ENCODE results near the gene CNTLN. TPM values are rescaled to one million over a fixed set of nuclear protein-coding genes. Genes with fewer than 3 reads are reported as not detected.

Gene CNTLN
- total and polyA plus RNA-seq, 2 of the 8 experiments (the other 6 are each of a cell fraction or from before 2014, with no cell fraction given) = 4.8 to 10.8 TPM

- TF ChIP-seq CHD1 (IDR thresholded peaks at IDR 0.05; ENCODE audit: low read depth, low read length) = no peak
Observed at GRCh38 chr9:17159469-17159868, 24.6 kb downstream of the CNTLN start (continued).

GRCh38 chr9:17160327-17160726 lies 25.5 kb downstream of the CNTLN start:
- Histone ChIP-seq H3K4me3 (ENCODE audit: extremely low read depth in 1 of 4, insufficient read depth in 2 of 4, low read depth in 3 of 4, low read length in 4 of 4) (no peak overlapping the region), H3K79me1 (ENCODE audit: low read depth, low read length) (no peaks in the 10 kb centered on the region), H4K91ac (replicated peaks; ENCODE audit: insufficient read length, low read length) (no peak overlapping the region), H2AFZ (ENCODE audit: low read length) (no peak overlapping the region), H3K27ac (ENCODE audit: low read depth, low read length) (no peak overlapping the region), H3K4me1 (replicated peaks in 1 of 4; ENCODE audit: control insufficient read depth in 3 of 4, insufficient read depth in 4 of 4, low read length in 3 of 4) (peaks cover 0 to 4% (median 1%) of the 10 kb centered on the region in 4 experiments; a peak in 2 of 7 replicates), H2AK5ac (ENCODE audit: low read depth, low read length) (no peak overlapping the region), H3K14ac (ENCODE audit: insufficient read length) (no peak overlapping the region), H2BK5ac (ENCODE audit: low read depth, low read length) (no peak overlapping the region), H4K5ac (ENCODE audit: insufficient read length, low read depth, low read length) (no peak overlapping the region), H4K8ac (ENCODE audit: extremely low read depth, insufficient read depth, low read length) (no peak overlapping the region), H2BK20ac (ENCODE audit: low read length) (no peak overlapping the region), H3K18ac (ENCODE audit: extremely low read depth, low read length) (no peak overlapping the region), H3K36me3 (ENCODE audit: control insufficient read depth in 2 of 4, insufficient read depth in 4 of 4, low read length in 3 of 4) (peaks cover 0 to 4% (median under 1%) of the 10 kb centered on the region in 4 experiments; a peak in 1 of 8 replicates), H3K27me3 (replicated peaks in 1 of 4; ENCODE audit: control insufficient read depth in 3 of 4, extremely low read depth in 1 of 4, insufficient read depth in 3 of 4, low read length in 3 of 4) (no peaks in the 10 kb centered on the region), H2BK12ac (ENCODE audit: low read depth, low read length) (no peak overlapping the region), H3K9me3 (ENCODE audit: insufficient read depth in 2 of 2, low read depth in 1 of 2, low read length in 1 of 2) (0 out of 4 replicates have a peak, but pooled peaks cover 0 to 1% of the 10 kb centered on the region in 2 experiments), H4K20me1 (replicated peaks in 1 of 2; ENCODE audit: control insufficient read depth in 1 of 2, insufficient read depth in 2 of 2, low read length in 2 of 2) (no peaks in the 10 kb centered on the region), H3K23me2 (ENCODE audit: low read depth, low read length) (no peaks in the 10 kb centered on the region), H3K4me2 (ENCODE audit: insufficient read depth in 1 of 2, low read depth in 2 of 2, low read length in 2 of 2) (no peak overlapping the region), H3K79me2 (ENCODE audit: control insufficient read depth in 1 of 2, insufficient read depth in 2 of 2, low read length in 2 of 2) (peaks cover 0 to 4% of the 10 kb centered on the region in 2 experiments; a peak in 1 of 4 replicates), H2BK120ac (replicated peaks; ENCODE audit: low read depth, low read length) (no peak overlapping the region), H2BK15ac (ENCODE audit: low read length) (no peak overlapping the region), H3K9ac (replicated peaks in 1 of 4; ENCODE audit: extremely low read depth in 1 of 4, low read depth in 3 of 4, low read length in 3 of 4) (no peak overlapping the region), H3K23ac (ENCODE audit: insufficient read length) (no peak overlapping the region), H3K56ac (replicated peaks; ENCODE audit: insufficient read length, low read depth, low read length) (no peak overlapping the region), H3K4ac (replicated peaks; ENCODE audit: insufficient read length, low read depth, low read length) (no peak overlapping the region)
- DNase-seq (ENCODE audit: low read depth in 1 of 2, low spot score in 2 of 2) = no peak
- CTCF ChIA-PET (ENCODE audit: partially characterized antibody) = no interaction called here
- POLR2A ChIA-PET (ENCODE audit: partially characterized antibody) = no interaction called here
- no peak for FAIRE-seq
- TF ChIP-seq RBBP5 (IDR thresholded peaks at IDR 0.05; ENCODE audit: borderline replicate concordance, low read depth, low read length) = no peak
- no peak for TF ChIP-seq EP300 (IDR thresholded peaks at IDR 0.05; ENCODE audit: borderline replicate concordance in 1 of 2, low read depth in 2 of 2, low read length in 2 of 2)
- TF ChIP-seq HDAC6 (IDR thresholded peaks at IDR 0.05; ENCODE audit: low read depth, low read length) = no peak
- TF ChIP-seq, protein P1, sequence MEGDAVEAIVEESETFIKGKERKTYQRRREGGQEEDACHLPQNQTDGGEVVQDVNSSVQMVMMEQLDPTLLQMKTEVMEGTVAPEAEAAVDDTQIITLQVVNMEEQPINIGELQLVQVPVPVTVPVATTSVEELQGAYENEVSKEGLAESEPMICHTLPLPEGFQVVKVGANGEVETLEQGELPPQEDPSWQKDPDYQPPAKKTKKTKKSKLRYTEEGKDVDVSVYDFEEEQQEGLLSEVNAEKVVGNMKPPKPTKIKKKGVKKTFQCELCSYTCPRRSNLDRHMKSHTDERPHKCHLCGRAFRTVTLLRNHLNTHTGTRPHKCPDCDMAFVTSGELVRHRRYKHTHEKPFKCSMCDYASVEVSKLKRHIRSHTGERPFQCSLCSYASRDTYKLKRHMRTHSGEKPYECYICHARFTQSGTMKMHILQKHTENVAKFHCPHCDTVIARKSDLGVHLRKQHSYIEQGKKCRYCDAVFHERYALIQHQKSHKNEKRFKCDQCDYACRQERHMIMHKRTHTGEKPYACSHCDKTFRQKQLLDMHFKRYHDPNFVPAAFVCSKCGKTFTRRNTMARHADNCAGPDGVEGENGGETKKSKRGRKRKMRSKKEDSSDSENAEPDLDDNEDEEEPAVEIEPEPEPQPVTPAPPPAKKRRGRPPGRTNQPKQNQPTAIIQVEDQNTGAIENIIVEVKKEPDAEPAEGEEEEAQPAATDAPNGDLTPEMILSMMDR (IDR thresholded peaks at IDR 0.05; ENCODE audit: control extremely low read depth in 1 of 3, insufficient read depth in 1 of 3, low read depth in 1 of 3, low read length in 3 of 3) = no peak
- TF ChIP-seq SRF (IDR thresholded peaks at IDR 0.05; ENCODE audit: low read depth, low read length) = no peak
- TF ChIP-seq BACH1 (IDR thresholded peaks at IDR 0.05; ENCODE audit: low read length) = no peak
- no peak for TF ChIP-seq BRCA1 (IDR thresholded peaks at IDR 0.05; ENCODE audit: low read depth, low read length)
- no peak for TF ChIP-seq NRF1 (IDR thresholded peaks at IDR 0.05; ENCODE audit: low read depth, low read length)
- no peak for TF ChIP-seq GABPA (IDR thresholded peaks at IDR 0.05; ENCODE audit: borderline replicate concordance, insufficient read depth, low read length)
- no peak for TF ChIP-seq NANOG (IDR thresholded peaks at IDR 0.05; ENCODE audit: insufficient read depth, low read depth, low read length, poor library complexity, severe bottlenecking)
